C4-2B (cell line): Measurements from ENCODE around the gene PGS1.

ENCODE experiments used
- H3K27ac ChIP-seq: fragments of 450-650 bp; 2 replicates; pipeline ENCODE4 v1.5.1; 2017
- ZFX ChIP-seq: fragments of 450-650 bp; IDR thresholded peaks from 2 replicates; pipeline ENCODE4 v1.6.1; 2017
- TF ChIP-seq, protein P1 (sequence below): fragments of 450-650 bp; conservative IDR thresholded peaks from 2 replicates; pipeline ENCODE4 v1.5.1; 2017; ENCODE audit warnings: mild to moderate bottlenecking

PGS1 gene

DNA sequence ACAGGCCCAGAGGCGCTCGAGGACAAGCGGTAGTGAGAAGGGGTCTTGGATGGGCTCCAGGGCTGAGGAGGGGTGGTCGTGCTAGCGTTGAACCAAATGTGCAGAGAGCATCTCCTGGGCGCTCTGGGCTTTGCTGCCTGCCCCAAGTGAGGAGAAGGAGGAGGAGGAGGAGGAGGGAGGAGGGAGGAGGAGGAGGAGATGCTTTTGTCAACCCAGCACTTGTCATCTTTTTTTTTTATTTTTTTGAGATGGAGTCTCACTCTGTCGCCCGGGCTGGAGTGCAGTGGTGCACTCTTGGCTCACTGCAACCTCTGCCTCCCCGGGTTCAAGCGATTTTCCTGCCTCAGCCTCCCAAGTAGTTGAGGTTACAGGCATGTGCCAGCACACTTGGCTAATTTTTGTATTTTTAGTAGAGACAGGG is 59.8 kb downstream of the PGS1 start:
- TF ChIP-seq ZFX: no peak
- TF ChIP-seq, protein P1, sequence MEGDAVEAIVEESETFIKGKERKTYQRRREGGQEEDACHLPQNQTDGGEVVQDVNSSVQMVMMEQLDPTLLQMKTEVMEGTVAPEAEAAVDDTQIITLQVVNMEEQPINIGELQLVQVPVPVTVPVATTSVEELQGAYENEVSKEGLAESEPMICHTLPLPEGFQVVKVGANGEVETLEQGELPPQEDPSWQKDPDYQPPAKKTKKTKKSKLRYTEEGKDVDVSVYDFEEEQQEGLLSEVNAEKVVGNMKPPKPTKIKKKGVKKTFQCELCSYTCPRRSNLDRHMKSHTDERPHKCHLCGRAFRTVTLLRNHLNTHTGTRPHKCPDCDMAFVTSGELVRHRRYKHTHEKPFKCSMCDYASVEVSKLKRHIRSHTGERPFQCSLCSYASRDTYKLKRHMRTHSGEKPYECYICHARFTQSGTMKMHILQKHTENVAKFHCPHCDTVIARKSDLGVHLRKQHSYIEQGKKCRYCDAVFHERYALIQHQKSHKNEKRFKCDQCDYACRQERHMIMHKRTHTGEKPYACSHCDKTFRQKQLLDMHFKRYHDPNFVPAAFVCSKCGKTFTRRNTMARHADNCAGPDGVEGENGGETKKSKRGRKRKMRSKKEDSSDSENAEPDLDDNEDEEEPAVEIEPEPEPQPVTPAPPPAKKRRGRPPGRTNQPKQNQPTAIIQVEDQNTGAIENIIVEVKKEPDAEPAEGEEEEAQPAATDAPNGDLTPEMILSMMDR: no peak
- H3K27ac ChIP-seq: no peak overlapping the region

DNA sequence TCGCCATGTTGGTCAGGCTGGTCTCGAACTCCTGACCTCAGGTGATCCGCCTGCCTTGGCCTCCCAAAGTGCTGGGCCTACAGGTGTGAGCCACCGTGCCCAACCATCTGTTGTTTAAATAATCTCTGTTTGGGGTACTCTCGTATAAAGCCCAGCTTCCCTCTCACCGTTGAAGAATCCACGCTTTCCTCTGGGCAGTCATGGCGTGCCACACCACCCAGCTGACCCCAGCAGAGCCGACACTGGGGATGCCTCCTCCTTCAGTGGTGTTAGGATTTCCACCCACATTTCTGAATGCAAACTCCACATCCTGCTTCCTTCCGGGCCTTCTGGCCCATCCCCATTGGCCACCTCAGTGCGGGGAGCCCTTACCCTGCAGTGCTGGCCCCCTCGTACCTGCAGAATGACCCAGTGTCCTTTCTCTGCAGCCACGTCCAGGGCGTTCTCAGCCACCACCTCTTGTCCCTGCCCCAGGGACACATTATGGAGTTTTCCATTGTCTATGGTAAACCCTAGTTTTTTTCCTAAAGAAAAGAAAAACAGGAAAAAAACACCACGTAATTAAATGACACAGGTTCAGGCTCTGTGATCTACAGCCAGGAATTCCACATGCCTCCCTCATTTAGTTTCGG is 60.4 kb downstream of the PGS1 start:
- TF ChIP-seq ZFX: no peak
- TF ChIP-seq, protein P1: no peak

DNA sequence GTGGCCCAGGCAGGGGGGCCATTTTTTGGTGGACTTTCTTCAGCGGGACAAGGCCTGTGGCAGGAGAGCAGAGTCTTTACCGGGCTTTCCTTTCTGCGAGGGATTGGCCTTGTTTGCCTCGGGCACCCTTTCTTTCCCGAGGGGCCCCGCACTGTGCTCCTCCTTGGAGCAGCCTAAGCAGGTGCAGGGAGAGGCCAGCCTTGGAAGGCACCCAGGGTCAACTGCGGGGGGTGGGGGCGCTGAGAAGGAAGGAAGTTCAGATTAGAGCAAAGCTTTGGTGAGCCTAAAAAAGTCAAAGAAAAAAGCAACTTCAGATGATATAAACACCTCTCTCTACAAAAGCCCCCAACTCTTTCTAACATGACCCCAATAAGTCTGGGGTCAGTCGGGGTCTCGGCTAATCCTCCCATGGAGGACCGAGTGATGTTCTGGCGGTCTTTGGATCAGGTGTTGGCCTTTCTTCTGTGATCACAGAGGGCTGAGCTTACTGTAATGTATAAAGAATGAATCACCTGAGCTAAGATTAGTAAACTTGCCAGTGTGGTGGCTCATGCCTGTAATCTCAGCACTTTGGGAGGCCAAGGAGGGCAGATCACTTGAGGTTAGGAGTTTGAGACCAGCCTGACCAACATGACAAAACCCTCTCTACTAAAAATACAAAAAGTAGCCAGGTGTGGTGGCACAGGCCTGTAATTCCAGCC is 63.0 kb downstream of the PGS1 start:
- H3K27ac ChIP-seq: no peak overlapping the region
- no peak for TF ChIP-seq ZFX
- TF ChIP-seq, protein P1: no peak

More for the DNA sequence above, 60.4 kb downstream of the PGS1 start:
- no peak overlapping the region for H3K27ac ChIP-seq

DNA sequence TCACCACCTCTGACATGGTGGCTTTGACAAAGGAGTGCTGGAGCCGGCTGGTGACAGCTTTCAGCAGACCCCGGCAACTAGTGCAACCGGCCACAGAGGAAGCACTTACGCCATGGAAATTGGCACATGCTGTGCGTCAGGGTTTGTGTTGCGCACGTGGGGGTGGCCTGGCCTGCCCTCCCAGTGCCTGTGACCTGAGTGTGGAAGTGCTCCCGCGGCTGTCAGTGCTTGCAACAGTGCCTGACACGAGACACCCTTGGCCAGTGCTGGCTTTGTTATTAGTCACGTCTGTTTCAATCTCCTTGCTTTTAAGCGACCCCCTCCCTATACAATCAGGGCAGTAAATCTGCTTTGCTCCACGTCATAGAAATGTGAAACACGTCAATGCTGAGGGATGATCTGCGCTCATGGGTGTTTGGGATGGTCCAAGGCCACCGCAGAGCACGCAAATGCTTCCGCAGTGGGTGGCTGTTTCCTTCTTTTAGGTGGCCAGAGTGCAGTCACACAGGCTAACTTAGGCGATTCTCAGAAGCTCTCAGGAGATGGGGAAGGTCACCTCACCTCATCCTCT is 64.3 kb downstream of the PGS1 start:
- H3K27ac ChIP-seq: no peak overlapping the region

DNA sequence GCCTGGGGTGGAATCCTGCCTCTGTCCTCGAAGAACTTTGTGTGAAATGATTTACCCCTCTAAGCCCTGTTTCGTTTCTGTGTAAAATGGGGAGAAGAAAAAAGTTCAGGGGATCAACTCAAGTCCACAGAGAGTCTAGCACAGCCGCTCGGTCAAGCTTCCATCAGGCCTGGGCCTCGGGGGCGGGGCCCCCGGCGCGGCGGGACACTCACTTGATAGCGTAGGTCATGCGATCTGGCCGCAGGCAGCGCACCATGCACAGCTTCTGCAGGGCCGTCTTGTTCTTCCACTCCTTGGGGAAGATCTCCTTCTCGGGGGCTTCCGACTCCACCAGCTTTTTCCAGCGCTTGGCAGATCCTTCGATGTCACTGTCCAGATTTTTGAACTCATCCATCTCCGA is 65.9 kb downstream of the PGS1 start:
- H3K27ac ChIP-seq: no peak overlapping the region
- no peak for TF ChIP-seq ZFX
- TF ChIP-seq, protein P1: no peak

More for the DNA sequence above, 64.3 kb downstream of the PGS1 start:
- TF ChIP-seq ZFX: no peak
- TF ChIP-seq, protein P1: no peak

DNA sequence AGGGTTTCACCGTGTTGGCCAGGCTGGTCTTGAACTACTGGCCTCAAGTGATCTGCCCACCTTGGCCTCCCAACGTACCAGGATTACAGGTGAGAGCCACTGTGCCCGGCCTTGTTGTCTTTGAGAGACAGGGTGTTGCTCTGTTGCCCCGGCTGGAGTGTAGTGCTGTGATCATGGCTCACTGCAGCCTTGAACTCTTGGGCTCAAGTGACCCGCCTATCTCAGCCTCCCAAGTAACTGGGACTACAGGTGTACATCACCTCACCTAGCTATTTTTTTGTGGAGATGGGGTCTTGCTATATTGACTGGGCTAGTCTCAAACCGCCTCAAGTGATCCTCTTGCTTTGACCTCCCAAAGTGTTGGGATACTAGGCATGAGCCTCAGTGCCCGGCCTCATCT is 68.4 kb downstream of the PGS1 start:
- H3K27ac ChIP-seq: no peak overlapping the region
- TF ChIP-seq, protein P1: no peak
- no peak for TF ChIP-seq ZFX

DNA sequence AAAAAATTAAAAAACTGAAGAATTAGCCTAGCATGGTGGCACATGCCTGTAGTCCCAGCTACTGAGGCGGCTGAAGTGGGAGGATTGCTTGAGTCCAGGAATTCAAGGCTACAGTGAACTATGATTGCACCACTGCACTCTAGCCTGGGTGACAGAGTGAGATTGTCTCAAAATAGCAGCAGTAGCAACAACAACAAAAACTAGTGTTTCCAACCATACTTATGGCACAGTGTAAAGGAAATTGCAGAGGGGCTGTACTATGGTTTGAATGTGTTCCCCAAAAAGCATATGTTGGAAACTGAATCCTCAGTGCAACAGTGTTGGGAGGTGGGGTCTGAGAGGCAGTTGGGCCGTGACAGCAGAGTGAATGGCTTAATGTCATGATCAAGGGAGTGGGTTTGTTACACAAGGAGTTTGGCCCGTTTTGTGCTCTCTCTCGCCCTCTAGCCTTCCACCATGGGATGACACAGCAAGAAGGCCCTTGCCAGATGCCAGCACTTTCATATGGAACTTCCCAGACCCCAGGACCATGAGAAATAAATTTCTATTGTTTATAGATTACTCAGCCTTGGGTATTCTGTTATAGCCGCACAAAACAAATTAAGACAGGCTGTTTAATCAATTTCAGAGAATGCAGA is 70.0 kb downstream of the PGS1 start:
- TF ChIP-seq ZFX: no peak
- TF ChIP-seq, protein P1: no peak
- H3K27ac ChIP-seq: no peak overlapping the region
